HepG2 (cell line): ENCODE data around the gene CC2D1A. TPM values are rescaled to one million over a fixed set of nuclear protein-coding genes. Genes with fewer than 3 reads are reported as not detected.

Experiments
- EZH2 ChIP-seq: conservative IDR thresholded peaks from 2 replicates; pipeline ENCODE4 v1.6.1; 2012; ENCODE audit warnings: mild to moderate bottlenecking, low read depth, low read length, moderate library complexity
- FOXC1 ChIP-seq: sonication (generic); formaldehyde crosslinking; IDR thresholded peaks from 2 replicates; pipeline ENCODE4 v1.8.0; 2022; ENCODE audit warnings: mild to moderate bottlenecking, missing genetic modification reagents, borderline replicate concordance
- HDAC6 ChIP-seq: fragments of 200-600 bp; sonication (generic); IDR thresholded peaks from 2 replicates; pipeline ENCODE4 v1.7.0; 2017; ENCODE audit warnings: mild to moderate bottlenecking, antibody characterized with exemption, low read length, low read depth
- HHEX ChIP-seq: IDR thresholded peaks from 2 replicates; pipeline ENCODE4 v1.6.1; 2016; ENCODE audit warnings: control low read depth
- JARID2 ChIP-seq: sonication (generic); formaldehyde crosslinking; IDR thresholded peaks from 2 replicates; pipeline ENCODE4 v1.8.1; 2023; ENCODE audit warnings: missing genetic modification reagents, inconsistent platforms; ENCODE audit not compliant: insufficient replicate concordance
- JUND ChIP-seq: sonication (generic); formaldehyde crosslinking; IDR thresholded peaks from 2 replicates; pipeline ENCODE4 v1.8.0; 2022; ENCODE audit warnings: mild to moderate bottlenecking, missing genetic modification reagents
- MAFF ChIP-seq: IDR thresholded peaks from 2 replicates; pipeline ENCODE4 v1.6.1; 2011; ENCODE audit warnings: low read depth, low read length, improper control_type of control experiment
- MXD4 ChIP-seq: IDR thresholded peaks from 2 replicates; pipeline ENCODE4 v1.6.1; 2016; ENCODE audit warnings: mild to moderate bottlenecking, missing biosample characterization, missing genetic modification reagents
- SP5 ChIP-seq: IDR thresholded peaks from 2 replicates; pipeline ENCODE4 v1.6.1; 2016; ENCODE audit warnings: low read depth, borderline replicate concordance
- SRY ChIP-seq: sonication (generic); formaldehyde crosslinking; IDR thresholded peaks from 2 replicates; pipeline ENCODE4 v1.8.0; 2022; ENCODE audit warnings: mild to moderate bottlenecking, missing genetic modification reagents
- TEAD3 ChIP-seq: optimal IDR thresholded peaks from 2 replicates; pipeline ENCODE3; 2016; ENCODE audit warnings: borderline replicate concordance
- ZNF589 ChIP-seq: sonication (generic); formaldehyde crosslinking; conservative IDR thresholded peaks from 2 replicates; pipeline ENCODE4 v1.8.0; 2022; ENCODE audit warnings: mild to moderate bottlenecking, moderate library complexity, missing genetic modification reagents
- ZSCAN12 ChIP-seq: sonication (generic); formaldehyde crosslinking; IDR thresholded peaks from 2 replicates; pipeline ENCODE4 v1.9.0; 2021; ENCODE audit warnings: mild to moderate bottlenecking, missing genetic modification reagents
- polyA plus RNA-seq, 8 experiments: library from polyadenylated mRNA; depleted of rRNA in 3 of 8; stranded (reverse) in 7 of 8; unstranded in 1 of 8; fragments of >200 nt; fragmentation: Illumina TruSeq in 4 of 8; extraction: Trizol in 4 of 8; gene quantifications; 2 replicates each; pipeline versions ENCODE4 v1.2.1 to v1.2.3, GENCODE V29; 2011 to 2016; ENCODE audit warnings: low read depth in 4 of 8, missing spikeins in 1 of 8, mixed read lengths in 1 of 8; ENCODE audit not compliant: insufficient read depth in 1 of 8
- total RNA-seq, 5 experiments: library from RNA; depleted of rRNA; stranded (reverse); fragments of >200 nt; fragmentation: Illumina TruSeq; extraction: Trizol; gene quantifications; 2 replicates each; pipeline ENCODE4 v1.2.3, GENCODE V29; 2016; ENCODE audit warnings: low read depth in 1 of 5
- TF ChIP-seq, protein P1 (sequence below): sonication (generic); formaldehyde crosslinking; IDR thresholded peaks from 2 replicates; pipeline ENCODE4 v1.9.0; 2021; ENCODE audit warnings: mild to moderate bottlenecking, missing genetic modification reagents
- TF ChIP-seq, protein P2 (sequence below): sonication (generic); formaldehyde crosslinking; IDR thresholded peaks from 2 replicates; pipeline ENCODE4 v1.8.1; 2023; ENCODE audit warnings: mild to moderate bottlenecking, inconsistent platforms, moderate library complexity, missing genetic modification reagents, borderline replicate concordance
- TF ChIP-seq, protein P3 (sequence below): sonication (generic); formaldehyde crosslinking; IDR thresholded peaks from 2 replicates; pipeline ENCODE4 v1.4.0; 2020; ENCODE audit warnings: missing genetic modification reagents
- TF ChIP-seq, protein P4 (sequence below): sonication (generic); formaldehyde crosslinking; IDR thresholded peaks from 2 replicates; pipeline ENCODE4 v1.5.1; 2020; ENCODE audit warnings: missing genetic modification reagents, mild to moderate bottlenecking, borderline replicate concordance

Gene CC2D1A
- total and polyA plus RNA-seq, 2 of the 13 experiments (the other 11 are each of a cell fraction or from before 2014, with no cell fraction given), result 9.7 to 11.5 TPM

DNA sequence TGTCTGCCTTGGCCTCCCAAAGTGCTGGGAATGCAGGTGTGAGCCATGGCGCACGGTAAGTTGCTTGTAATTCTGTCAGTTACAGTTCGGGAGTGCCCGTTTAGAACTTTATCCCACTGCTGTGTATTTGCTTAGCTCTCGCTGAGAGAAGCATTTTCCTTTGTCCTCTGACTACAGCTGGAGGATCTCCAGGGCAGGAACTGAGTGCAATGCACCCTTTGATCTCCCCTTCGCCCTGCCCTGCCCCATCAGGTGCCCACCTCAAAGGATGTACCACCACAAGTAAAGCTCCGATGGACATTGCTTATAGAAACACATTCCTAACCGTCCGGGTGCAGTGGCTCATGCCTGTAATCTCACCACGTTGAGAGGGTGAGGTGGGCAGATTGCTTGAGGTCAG is 6.6 kb upstream of the CC2D1A start (continued):
- TF ChIP-seq, protein P1, sequence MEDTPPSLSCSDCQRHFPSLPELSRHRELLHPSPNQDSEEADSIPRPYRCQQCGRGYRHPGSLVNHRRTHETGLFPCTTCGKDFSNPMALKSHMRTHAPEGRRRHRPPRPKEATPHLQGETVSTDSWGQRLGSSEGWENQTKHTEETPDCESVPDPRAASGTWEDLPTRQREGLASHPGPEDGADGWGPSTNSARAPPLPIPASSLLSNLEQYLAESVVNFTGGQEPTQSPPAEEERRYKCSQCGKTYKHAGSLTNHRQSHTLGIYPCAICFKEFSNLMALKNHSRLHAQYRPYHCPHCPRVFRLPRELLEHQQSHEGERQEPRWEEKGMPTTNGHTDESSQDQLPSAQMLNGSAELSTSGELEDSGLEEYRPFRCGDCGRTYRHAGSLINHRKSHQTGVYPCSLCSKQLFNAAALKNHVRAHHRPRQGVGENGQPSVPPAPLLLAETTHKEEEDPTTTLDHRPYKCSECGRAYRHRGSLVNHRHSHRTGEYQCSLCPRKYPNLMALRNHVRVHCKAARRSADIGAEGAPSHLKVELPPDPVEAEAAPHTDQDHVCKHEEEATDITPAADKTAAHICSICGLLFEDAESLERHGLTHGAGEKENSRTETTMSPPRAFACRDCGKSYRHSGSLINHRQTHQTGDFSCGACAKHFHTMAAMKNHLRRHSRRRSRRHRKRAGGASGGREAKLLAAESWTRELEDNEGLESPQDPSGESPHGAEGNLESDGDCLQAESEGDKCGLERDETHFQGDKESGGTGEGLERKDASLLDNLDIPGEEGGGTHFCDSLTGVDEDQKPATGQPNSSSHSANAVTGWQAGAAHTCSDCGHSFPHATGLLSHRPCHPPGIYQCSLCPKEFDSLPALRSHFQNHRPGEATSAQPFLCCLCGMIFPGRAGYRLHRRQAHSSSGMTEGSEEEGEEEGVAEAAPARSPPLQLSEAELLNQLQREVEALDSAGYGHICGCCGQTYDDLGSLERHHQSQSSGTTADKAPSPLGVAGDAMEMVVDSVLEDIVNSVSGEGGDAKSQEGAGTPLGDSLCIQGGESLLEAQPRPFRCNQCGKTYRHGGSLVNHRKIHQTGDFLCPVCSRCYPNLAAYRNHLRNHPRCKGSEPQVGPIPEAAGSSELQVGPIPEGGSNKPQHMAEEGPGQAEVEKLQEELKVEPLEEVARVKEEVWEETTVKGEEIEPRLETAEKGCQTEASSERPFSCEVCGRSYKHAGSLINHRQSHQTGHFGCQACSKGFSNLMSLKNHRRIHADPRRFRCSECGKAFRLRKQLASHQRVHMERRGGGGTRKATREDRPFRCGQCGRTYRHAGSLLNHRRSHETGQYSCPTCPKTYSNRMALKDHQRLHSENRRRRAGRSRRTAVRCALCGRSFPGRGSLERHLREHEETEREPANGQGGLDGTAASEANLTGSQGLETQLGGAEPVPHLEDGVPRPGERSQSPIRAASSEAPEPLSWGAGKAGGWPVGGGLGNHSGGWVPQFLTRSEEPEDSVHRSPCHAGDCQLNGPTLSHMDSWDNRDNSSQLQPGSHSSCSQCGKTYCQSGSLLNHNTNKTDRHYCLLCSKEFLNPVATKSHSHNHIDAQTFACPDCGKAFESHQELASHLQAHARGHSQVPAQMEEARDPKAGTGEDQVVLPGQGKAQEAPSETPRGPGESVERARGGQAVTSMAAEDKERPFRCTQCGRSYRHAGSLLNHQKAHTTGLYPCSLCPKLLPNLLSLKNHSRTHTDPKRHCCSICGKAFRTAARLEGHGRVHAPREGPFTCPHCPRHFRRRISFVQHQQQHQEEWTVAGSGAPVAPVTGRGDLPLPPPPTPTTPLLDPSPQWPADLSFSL (CRISPR knock-in tag), result no peak
- TF ChIP-seq, protein P2, sequence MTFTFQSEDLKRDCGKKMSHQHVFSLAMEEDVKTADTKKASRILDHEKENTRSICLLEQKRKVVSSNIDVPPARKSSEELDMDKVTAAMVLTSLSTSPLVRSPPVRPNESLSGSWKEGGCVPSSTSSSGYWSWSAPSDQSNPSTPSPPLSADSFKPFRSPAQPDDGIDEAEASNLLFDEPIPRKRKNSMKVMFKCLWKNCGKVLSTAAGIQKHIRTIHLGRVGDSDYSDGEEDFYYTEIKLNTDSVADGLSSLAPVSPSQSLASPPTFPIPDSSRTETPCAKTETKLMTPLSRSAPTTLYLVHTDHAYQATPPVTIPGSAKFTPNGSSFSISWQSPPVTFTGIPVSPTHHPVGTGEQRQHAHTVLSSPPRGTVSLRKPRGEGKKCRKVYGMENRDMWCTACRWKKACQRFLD (CRISPR knock-in tag), result no peak
- no peak for TF ChIP-seq MXD4 (CRISPR knock-in tag)
- TF ChIP-seq HHEX, result no peak
- TF ChIP-seq HDAC6, result no peak
- TF ChIP-seq, protein P3, sequence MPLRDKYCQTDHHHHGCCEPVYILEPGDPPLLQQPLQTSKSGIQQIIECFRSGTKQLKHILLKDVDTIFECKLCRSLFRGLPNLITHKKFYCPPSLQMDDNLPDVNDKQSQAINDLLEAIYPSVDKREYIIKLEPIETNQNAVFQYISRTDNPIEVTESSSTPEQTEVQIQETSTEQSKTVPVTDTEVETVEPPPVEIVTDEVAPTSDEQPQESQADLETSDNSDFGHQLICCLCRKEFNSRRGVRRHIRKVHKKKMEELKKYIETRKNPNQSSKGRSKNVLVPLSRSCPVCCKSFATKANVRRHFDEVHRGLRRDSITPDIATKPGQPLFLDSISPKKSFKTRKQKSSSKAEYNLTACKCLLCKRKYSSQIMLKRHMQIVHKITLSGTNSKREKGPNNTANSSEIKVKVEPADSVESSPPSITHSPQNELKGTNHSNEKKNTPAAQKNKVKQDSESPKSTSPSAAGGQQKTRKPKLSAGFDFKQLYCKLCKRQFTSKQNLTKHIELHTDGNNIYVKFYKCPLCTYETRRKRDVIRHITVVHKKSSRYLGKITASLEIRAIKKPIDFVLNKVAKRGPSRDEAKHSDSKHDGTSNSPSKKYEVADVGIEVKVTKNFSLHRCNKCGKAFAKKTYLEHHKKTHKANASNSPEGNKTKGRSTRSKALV (CRISPR knock-in tag), result 0 out of 2 replicates have a peak, but pooled peaks have one; percentile 11
- no peak for TF ChIP-seq FOXC1
- TF ChIP-seq JUND (CRISPR knock-in tag), result peak; percentile 28; the same call in 1 of the 2 replicates
- 0 out of 2 replicates have a peak, but pooled peaks have one; percentile 18 for TF ChIP-seq MAFF
- TF ChIP-seq SRY (CRISPR knock-in tag), result no peak
- TF ChIP-seq, protein P4, sequence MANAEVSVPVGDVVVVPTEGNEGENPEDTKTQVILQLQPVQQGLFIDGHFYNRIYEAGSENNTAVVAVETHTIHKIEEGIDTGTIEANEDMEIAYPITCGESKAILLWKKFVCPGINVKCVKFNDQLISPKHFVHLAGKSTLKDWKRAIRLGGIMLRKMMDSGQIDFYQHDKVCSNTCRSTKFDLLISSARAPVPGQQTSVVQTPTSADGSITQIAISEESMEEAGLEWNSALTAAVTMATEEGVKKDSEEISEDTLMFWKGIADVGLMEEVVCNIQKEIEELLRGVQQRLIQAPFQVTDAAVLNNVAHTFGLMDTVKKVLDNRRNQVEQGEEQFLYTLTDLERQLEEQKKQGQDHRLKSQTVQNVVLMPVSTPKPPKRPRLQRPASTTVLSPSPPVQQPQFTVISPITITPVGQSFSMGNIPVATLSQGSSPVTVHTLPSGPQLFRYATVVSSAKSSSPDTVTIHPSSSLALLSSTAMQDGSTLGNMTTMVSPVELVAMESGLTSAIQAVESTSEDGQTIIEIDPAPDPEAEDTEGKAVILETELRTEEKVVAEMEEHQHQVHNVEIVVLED, result no peak
- TF ChIP-seq ZNF589 (CRISPR knock-in tag), result no peak
- no peak for TF ChIP-seq EZH2
- TF ChIP-seq JARID2 (CRISPR knock-in tag), result no peak
- TF ChIP-seq TEAD3 (CRISPR knock-in tag), result peak; percentile 50
- no peak for TF ChIP-seq ZSCAN12 (CRISPR knock-in tag)
- TF ChIP-seq SP5 (CRISPR knock-in tag), result peak; percentile 23; the same call in 1 of the 2 replicates
